ENCODE data around the gene TPCN1. TPM values are rescaled to one million over a fixed set of nuclear protein-coding genes. Genes with fewer than 3 reads are reported as not detected.

TPCN1 gene
- total RNA-seq, 1 experiment from 2014 or later, result 29.7 TPM

DNA sequence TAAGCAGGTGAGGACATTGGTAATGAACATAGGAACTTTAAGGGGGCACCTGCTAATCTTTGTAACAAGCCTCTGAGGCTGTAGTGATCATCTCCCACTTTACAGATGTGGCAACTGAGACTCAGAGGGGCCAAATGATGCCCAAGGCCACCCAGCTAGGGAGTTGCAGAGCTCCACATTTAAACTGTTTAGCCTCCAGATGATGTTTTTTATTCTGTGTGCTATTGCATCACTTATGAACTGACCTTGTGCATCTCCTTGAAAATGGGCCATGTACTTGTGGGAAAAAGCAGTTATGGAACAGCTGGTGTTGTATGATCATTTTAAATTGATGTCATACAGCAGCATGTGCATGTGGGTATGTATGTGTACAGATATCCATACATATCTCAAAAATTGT lies 41.4 kb downstream of the TPCN1 start:
- ChIA-PET POLR2A (no interaction called here), RAD21 (ENCODE audit: low non-redundant PET in 1 of 2, low total read pairs in 2 of 2, uncharacterized antibody in 2 of 2, unreplicated experiment in 2 of 2) (no interaction called here), CTCF (no interaction called here)
- no peak for ATAC-seq
- no peak for TF ChIP-seq EZH2 (IDR thresholded peaks at IDR 0.05)
- TF ChIP-seq SP1 (IDR thresholded peaks at IDR 0.05; ENCODE audit: low read depth), result no peak
- TF ChIP-seq JUND (IDR thresholded peaks at IDR 0.05), result no peak
- TF ChIP-seq CBX3 (IDR thresholded peaks at IDR 0.05; ENCODE audit: low read depth), result no peak
- no peak for TF ChIP-seq EGR1 (IDR thresholded peaks at IDR 0.05; ENCODE audit: low read depth)
- TF ChIP-seq YY1 (IDR thresholded peaks at IDR 0.05; ENCODE audit: extremely low read depth, insufficient replicate concordance, low read depth, low read length), result no peak
- TF ChIP-seq POLR2A (IDR thresholded peaks at IDR 0.05; ENCODE audit: borderline replicate concordance, extremely low read depth, insufficient read depth, insufficient read length), result no peak
- no peak for TF ChIP-seq ZFX (IDR thresholded peaks at IDR 0.05)
- TF ChIP-seq, protein P1, sequence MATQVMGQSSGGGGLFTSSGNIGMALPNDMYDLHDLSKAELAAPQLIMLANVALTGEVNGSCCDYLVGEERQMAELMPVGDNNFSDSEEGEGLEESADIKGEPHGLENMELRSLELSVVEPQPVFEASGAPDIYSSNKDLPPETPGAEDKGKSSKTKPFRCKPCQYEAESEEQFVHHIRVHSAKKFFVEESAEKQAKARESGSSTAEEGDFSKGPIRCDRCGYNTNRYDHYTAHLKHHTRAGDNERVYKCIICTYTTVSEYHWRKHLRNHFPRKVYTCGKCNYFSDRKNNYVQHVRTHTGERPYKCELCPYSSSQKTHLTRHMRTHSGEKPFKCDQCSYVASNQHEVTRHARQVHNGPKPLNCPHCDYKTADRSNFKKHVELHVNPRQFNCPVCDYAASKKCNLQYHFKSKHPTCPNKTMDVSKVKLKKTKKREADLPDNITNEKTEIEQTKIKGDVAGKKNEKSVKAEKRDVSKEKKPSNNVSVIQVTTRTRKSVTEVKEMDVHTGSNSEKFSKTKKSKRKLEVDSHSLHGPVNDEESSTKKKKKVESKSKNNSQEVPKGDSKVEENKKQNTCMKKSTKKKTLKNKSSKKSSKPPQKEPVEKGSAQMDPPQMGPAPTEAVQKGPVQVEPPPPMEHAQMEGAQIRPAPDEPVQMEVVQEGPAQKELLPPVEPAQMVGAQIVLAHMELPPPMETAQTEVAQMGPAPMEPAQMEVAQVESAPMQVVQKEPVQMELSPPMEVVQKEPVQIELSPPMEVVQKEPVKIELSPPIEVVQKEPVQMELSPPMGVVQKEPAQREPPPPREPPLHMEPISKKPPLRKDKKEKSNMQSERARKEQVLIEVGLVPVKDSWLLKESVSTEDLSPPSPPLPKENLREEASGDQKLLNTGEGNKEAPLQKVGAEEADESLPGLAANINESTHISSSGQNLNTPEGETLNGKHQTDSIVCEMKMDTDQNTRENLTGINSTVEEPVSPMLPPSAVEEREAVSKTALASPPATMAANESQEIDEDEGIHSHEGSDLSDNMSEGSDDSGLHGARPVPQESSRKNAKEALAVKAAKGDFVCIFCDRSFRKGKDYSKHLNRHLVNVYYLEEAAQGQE (IDR thresholded peaks at IDR 0.05; ENCODE audit: low read depth), result no peak
- TF ChIP-seq SIN3A (IDR thresholded peaks at IDR 0.05; ENCODE audit: low read depth), result no peak
- no peak for TF ChIP-seq FOSL1 (IDR thresholded peaks at IDR 0.05; ENCODE audit: low read depth)
- TF ChIP-seq ZNF274 (IDR thresholded peaks at IDR 0.05; ENCODE audit: low read depth, low read length), result no peak
- TF ChIP-seq, protein P2, sequence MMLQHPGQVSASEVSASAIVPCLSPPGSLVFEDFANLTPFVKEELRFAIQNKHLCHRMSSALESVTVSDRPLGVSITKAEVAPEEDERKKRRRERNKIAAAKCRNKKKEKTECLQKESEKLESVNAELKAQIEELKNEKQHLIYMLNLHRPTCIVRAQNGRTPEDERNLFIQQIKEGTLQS (IDR thresholded peaks at IDR 0.05), result no peak
- DNase-seq (ENCODE audit: low read depth, low spot score), result no peak
- Histone ChIP-seq H3K9ac (ENCODE audit: low read length) (no peak overlapping the region), H4K20me1 (ENCODE audit: insufficient read depth) (no peaks in the 10 kb centered on the region), H3K27me3 (ENCODE audit: insufficient read depth, low read length) (no peaks in the 10 kb centered on the region), H3K9me3 (ENCODE audit: control insufficient read depth in 1 of 2, insufficient read depth in 1 of 2, low read depth in 1 of 2, low read length in 2 of 2) (no peaks in the 10 kb centered on the region), H3K4me3 (replicated peaks in 1 of 2; ENCODE audit: low read depth in 1 of 2, low read length in 2 of 2) (no peak overlapping the region), H3K9me2 (ENCODE audit: insufficient read depth) (no peaks in the 10 kb centered on the region), H3K27ac (ENCODE audit: low read depth, low read length) (no peak overlapping the region), H3K4me2 (ENCODE audit: low read length) (no peak overlapping the region), H3K36me3 (ENCODE audit: control insufficient read depth in 1 of 2, insufficient read depth in 2 of 2, low read length in 2 of 2) (no peaks in the 10 kb centered on the region), H3K4me1 (ENCODE audit: control insufficient read depth in 1 of 2, insufficient read depth in 2 of 2, low read length in 2 of 2) (no peaks in the 10 kb centered on the region), H3K79me2 (ENCODE audit: insufficient read depth, low read length) (no peaks in the 10 kb centered on the region), H2AFZ (ENCODE audit: low read depth, low read length, poor library complexity, severe bottlenecking) (no peak overlapping the region)
- no TSS peak for BruUV-seq (replicated peaks)
- intact Hi-C loops (cut with micrococcal nuclease), result no loop called here

All from HCT116 (cell line).